Measurements from ENCODE around the gene KIAA0513. TPM values are rescaled to one million over a fixed set of nuclear protein-coding genes. Genes with fewer than 3 reads are reported as not detected.
"Not testable (repeated sequence)": the region's sequence is repeated elsewhere in the genome, so short reads cannot be mapped to it uniquely, and the experiment has no call there.

KIAA0513 gene
- total and polyA plus RNA-seq, 9 donors = 2.8 to 12.8 (median 7.1) TPM

- Histone ChIP-seq H3K9me3 (no peaks in the 10 kb centered on the region), H3K4me1 (ENCODE audit: insufficient read depth) (peaks cover 1% of the 10 kb centered on the region), H3K27me3 (no peaks in the 10 kb centered on the region), H3K36me3 (no peaks in the 10 kb centered on the region), H3K4me3 (no peak overlapping the region), H3K27ac (no peak overlapping the region)
- TF ChIP-seq POLR2A (IDR thresholded peaks at IDR 0.05) (no peak), CTCF (IDR thresholded peaks at IDR 0.05) (no peak), EP300 (IDR thresholded peaks at IDR 0.05) (no peak)
- DNase-seq = no peak
- 95 to 96% (median 96%) methylated on average over 12 of the region's 12 CpGs for WGBS, 3 donors
- intact Hi-C loops (cut with DNase I) = loop anchor here in 3 of 4 donors (5.0 to 10.0 kb wide), 4 partner anchors 117 to 497 kb away; partner anchors contain the start of gene GSE1 (in 1 of the 3)
These were observed 89.8 kb downstream of the KIAA0513 start for GRCh38 chr16:85117418-85117817.

DNA sequence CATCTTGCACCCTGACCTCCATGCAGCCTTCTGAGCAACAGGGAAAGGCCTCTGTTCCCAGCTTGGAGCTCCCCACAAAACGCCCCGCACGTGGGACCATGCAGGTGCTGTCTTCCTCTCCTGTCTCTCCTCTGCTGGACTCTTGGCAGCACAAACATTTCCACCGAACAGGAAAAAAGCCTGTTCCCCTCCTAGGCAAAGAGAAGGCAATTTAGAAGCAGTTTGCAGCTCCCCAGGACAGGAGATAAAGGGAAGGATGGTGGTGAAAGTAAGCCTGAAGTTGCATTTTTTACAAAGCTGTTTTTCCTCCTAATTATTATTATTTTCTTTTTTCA is 92.4 kb downstream of the KIAA0513 start:
- TF ChIP-seq CTCF (IDR thresholded peaks at IDR 0.05) (no peak), EP300 (IDR thresholded peaks at IDR 0.05) (no peak), POLR2A (IDR thresholded peaks at IDR 0.05) (no peak)
- H3K27ac ChIP-seq = no peak overlapping the region
- intact Hi-C loops (cut with DNase I) = loop anchor here in 1 of 4 donors (10.0 kb wide), 1 partner anchor 55 kb away; no protein-coding TSS in a partner anchor
- DNase-seq = no peak
- peaks cover 1% of the 10 kb centered on the region for H3K4me1 ChIP-seq (ENCODE audit: insufficient read depth)
- no peak overlapping the region for H3K4me3 ChIP-seq
- 59 to 74% (median 69%) methylated on average over 4 of the region's 4 CpGs for WGBS, 3 donors
- H3K9me3 ChIP-seq = no peaks in the 10 kb centered on the region
- no peaks in the 10 kb centered on the region for H3K27me3 ChIP-seq
- H3K36me3 ChIP-seq = no peaks in the 10 kb centered on the region

DNA sequence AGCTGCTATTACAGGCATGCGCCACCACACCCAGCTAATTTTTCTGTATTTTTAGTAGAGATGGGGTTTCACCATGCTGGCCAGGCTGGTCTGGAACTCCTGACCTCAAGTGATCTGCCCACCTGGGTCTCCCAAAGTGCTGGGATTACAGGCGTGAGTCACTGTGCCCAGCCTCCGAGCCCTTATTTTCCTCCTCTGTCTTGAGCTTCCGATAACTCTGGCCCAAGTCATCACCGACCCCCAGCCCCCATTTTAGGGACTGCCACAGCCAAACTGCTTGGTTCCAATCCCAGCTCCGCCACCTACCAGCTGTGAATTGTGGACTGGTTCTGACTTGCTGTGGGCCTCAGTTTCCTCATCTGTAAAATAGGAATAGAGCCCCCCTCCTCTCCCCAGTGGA is 95.8 kb downstream of the KIAA0513 start:
- H3K4me3 ChIP-seq; H3K27me3 ChIP-seq; H3K4me1 ChIP-seq (ENCODE audit: insufficient read depth); H3K9me3 ChIP-seq; H3K36me3 ChIP-seq; DNase-seq; H3K27ac ChIP-seq: not testable (repeated sequence)
- 96 to 97% (median 97%) methylated on average over 6 of the region's 6 CpGs for WGBS, 3 donors
- intact Hi-C loops (cut with DNase I) = loop anchor here in 1 of 4 donors (10.0 kb wide), 1 partner anchor 51 kb away; no protein-coding TSS in a partner anchor

DNA sequence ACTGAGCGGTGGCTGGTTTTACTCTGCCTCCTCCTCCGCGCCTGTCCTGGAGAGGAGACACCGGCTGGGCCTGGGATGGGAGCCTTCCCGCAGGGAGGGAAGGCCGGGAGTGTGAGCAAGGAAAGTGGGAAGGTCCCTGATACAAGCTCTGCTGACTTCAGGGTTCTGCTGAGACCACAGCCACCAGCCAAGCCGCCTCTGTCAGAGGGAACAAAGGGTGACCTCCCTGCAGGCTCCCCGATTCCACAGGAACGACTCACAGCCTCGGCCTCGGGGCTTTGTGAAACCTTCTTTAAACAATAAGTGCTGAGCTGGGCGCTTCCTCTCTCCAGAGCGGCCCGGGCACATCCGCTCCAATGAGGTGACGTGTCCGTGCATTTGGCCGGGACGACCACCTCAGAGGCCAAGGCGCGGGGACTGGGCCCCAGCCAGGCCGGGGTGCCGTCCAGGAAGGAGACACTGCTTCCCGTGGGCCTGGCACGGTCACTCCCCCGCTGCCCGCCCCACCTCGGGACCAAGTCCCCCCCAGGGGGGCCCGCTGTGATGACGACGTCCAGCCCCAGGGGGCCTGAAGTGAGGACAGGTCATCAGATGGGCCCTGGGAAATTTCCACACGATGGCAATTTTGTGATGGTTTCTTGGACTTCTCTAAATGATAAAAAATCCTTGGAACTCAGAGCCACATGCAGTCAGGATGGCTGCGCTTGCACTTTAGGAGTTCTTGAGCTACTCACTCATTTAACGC is 96.5 kb downstream of the KIAA0513 start:
- WGBS, 3 donors = 82 to 86% (median 83%) methylated on average over 34 of the region's 34 CpGs
- TF ChIP-seq CTCF (IDR thresholded peaks at IDR 0.05) (no peak), POLR2A (IDR thresholded peaks at IDR 0.05) (no peak), EP300 (IDR thresholded peaks at IDR 0.05) (no peak)
- intact Hi-C loops (cut with DNase I) = loop anchor here in 1 of 4 donors (10.0 kb wide), 1 partner anchor 51 kb away; no protein-coding TSS in a partner anchor

More for the DNA sequence above, 96.5 kb downstream of the KIAA0513 start:
- Histone ChIP-seq H3K27me3 (no peaks in the 10 kb centered on the region), H3K9me3 (no peaks in the 10 kb centered on the region), H3K27ac (no peak overlapping the region), H3K4me3 (no peak overlapping the region), H3K4me1 (ENCODE audit: insufficient read depth) (peaks cover 6% of the 10 kb centered on the region), H3K36me3 (no peaks in the 10 kb centered on the region)
- no peak for DNase-seq
